Transverse colon (tissue), 3 donors: Measurements from ENCODE around the gene TICAM1.

ENCODE experiments used
- CTCF ChIP-seq, 5 experiments: fragments of 200-600 bp in 3 of 5; fragments of 450-650 bp in 2 of 5; sonication (generic) in 3 of 5; IDR thresholded peaks; 1 replicate in 2 of 5; 2 replicates in 3 of 5; pipeline ENCODE4 v1.5.1; 2016 to 2017; ENCODE audit warnings: antibody characterized with exemption in 5 of 5, inconsistent platforms in 3 of 5, mild to moderate bottlenecking in 2 of 5, moderate library complexity in 1 of 5
- EP300 ChIP-seq: sonication (generic); formaldehyde crosslinking; IDR thresholded peaks from one replicate; pipeline ENCODE4 v1.6.1; 2017; ENCODE audit warnings: antibody characterized with exemption, low read depth
- POLR2A ChIP-seq: fragments of 450-650 bp; IDR thresholded peaks from one replicate; pipeline ENCODE4 v1.6.1; 2016; ENCODE audit warnings: antibody characterized with exemption, mild to moderate bottlenecking, moderate library complexity

GRCh38 chr19:4800591-4801081 is 30.9 kb downstream of the TICAM1 start:
- TF ChIP-seq EP300 (no peak), CTCF (IDR thresholded peaks at IDR 0.05) (no peak), POLR2A (no peak)
